Lower leg skin (tissue), 3 donors: ENCODE data around the gene ABHD2.

Experiments used
- CTCF ChIP-seq, 3 donors: fragments of 450-650 bp; IDR thresholded peaks; one replicate each; pipeline ENCODE4 v1.5.1; 2016; ENCODE audit warnings: antibody characterized with exemption in 3 of 3, mild to moderate bottlenecking in 3 of 3, moderate library complexity in 2 of 3
- POLR2A ChIP-seq, 2 donors: fragments of 450-650 bp; IDR thresholded peaks; one replicate each; pipeline ENCODE4 v1.6.1; 2016 to 2017; ENCODE audit warnings: antibody characterized with exemption in 2 of 2, mild to moderate bottlenecking in 1 of 2, moderate library complexity in 1 of 2

- TF ChIP-seq CTCF (IDR thresholded peaks at IDR 0.05) (no peak), POLR2A (IDR thresholded peaks at IDR 0.05) (no peak)
Observed at GRCh38 chr15:89126009-89126408, 37.8 kb downstream of the ABHD2 start.
